Upper lobe of left lung (tissue), 4 donors: ENCODE measurements around the gene RIN3.

ENCODE experiments used
- POLR2A ChIP-seq, 4 donors: fragments of 450-650 bp; IDR thresholded peaks; one replicate each; pipeline ENCODE4 v1.5.1; 2016 to 2017; ENCODE audit warnings: antibody characterized with exemption in 4 of 4, mild to moderate bottlenecking in 2 of 4
- POLR2AphosphoS5 ChIP-seq, 2 donors: sonication (generic); formaldehyde crosslinking; IDR thresholded peaks; one replicate each; pipeline ENCODE4 v1.5.1; 2017; ENCODE audit warnings: antibody characterized with exemption in 2 of 2

DNA sequence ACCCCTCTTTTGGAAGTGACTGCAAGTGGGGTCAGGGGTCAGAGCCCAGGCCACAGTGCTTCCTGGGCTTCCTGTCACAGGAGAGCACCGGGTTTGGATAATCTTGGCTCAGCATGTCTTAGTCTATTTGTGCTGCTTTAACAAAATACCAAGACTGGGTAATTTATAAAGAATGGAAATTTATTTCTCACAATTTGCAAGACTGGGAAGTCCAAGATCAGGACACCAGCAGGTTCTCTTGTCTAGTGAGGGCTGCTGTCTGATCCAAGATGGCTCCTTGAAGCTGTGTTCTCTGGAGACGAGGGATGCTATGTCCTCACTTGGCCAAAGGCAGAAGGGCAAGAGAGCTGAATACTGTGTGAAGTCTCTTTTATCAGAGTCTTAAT, 74.1 kb downstream of the RIN3 start:
- TF ChIP-seq POLR2A (IDR thresholded peaks at IDR 0.05) (no peak), POLR2AphosphoS5 (IDR thresholded peaks at IDR 0.05) (no peak)
